ENCODE measurements around the gene FCGR1A.
"Not testable (repeated sequence)": the region's sequence is repeated elsewhere in the genome, so short reads cannot be mapped to it uniquely, and the experiment has no call there.

FCGR1A gene

GRCh38 chr1:149841149-149841548 is 58.7 kb downstream of the FCGR1A start:
- not testable (repeated sequence) for DNase-seq
